Measurements from ENCODE around the gene SMOC2. TPM values are rescaled to one million over a fixed set of nuclear protein-coding genes. Genes with fewer than 3 reads are reported as not detected.
"Not testable (repeated sequence)": the region's sequence is repeated elsewhere in the genome, so short reads cannot be mapped to it uniquely, and the experiment has no call there.

SMOC2 gene
- polyA plus RNA-seq, 1 of the 3 experiments (the other 2 are of a cell fraction): not detected

- TF ChIP-seq SIN3A (IDR thresholded peaks at IDR 0.05; ENCODE audit: borderline replicate concordance, low read depth, low read length): no peak
Observed at GRCh38 chr6:168692193-168692914, 251.4 kb downstream of the SMOC2 start (continued).

GRCh38 chr6:168692915-168693257, 251.9 kb downstream of the SMOC2 start:
- H3K9me3 ChIP-seq; H3K4me1 ChIP-seq (ENCODE audit: control insufficient read depth in 1 of 2, insufficient read depth in 2 of 2, low read depth in 1 of 2, low read length in 1 of 2); H3K27ac ChIP-seq (ENCODE audit: low read depth in 2 of 2, low read length in 1 of 2); H3F3A ChIP-seq (replicated peaks; ENCODE audit: insufficient read depth); H4K20me1 ChIP-seq (ENCODE audit: insufficient read depth); H3K27me3 ChIP-seq (ENCODE audit: insufficient read depth); POLR2A ChIA-PET; H3K9ac ChIP-seq; H3K79me2 ChIP-seq (ENCODE audit: insufficient read depth); H3K4me2 ChIP-seq; H2AFZ ChIP-seq (ENCODE audit: low read depth); H3K4me3 ChIP-seq (ENCODE audit: low read depth in 2 of 2, low read length in 1 of 2); H3K9me2 ChIP-seq; H3K36me3 ChIP-seq (replicated peaks in 1 of 2; ENCODE audit: control insufficient read depth in 1 of 2, insufficient read depth in 2 of 2, low read length in 1 of 2); DNase-seq: not testable (repeated sequence)
- CTCF ChIA-PET: interaction anchor here (1.4 kb wide), 1 partner anchor 18 kb away, joined by 6 read pairs; no protein-coding TSS in a partner anchor
- WGBS (ENCODE audit: low lambda C conversion rate): 45% methylated on average over 5 of the region's 12 CpGs

- H3K4me2 ChIP-seq; H3K27ac ChIP-seq (ENCODE audit: low read depth in 2 of 2, low read length in 1 of 2); H3K9me2 ChIP-seq; H3K9ac ChIP-seq; DNase-seq; CTCF ChIA-PET; H3K4me3 ChIP-seq (ENCODE audit: low read depth in 2 of 2, low read length in 1 of 2); H3K9me3 ChIP-seq; H3K27me3 ChIP-seq (ENCODE audit: insufficient read depth); H4K20me1 ChIP-seq (ENCODE audit: insufficient read depth); H2AFZ ChIP-seq (ENCODE audit: low read depth); POLR2A ChIA-PET; H3K36me3 ChIP-seq (replicated peaks in 1 of 2; ENCODE audit: control insufficient read depth in 1 of 2, insufficient read depth in 2 of 2, low read length in 1 of 2); H3F3A ChIP-seq (replicated peaks; ENCODE audit: insufficient read depth); H3K79me2 ChIP-seq (ENCODE audit: insufficient read depth): not testable (repeated sequence)
- WGBS (ENCODE audit: low lambda C conversion rate): 27% methylated on average over 3 of the region's 15 CpGs
- peaks cover 0 to 17% of the 10 kb centered on the region in 2 experiments; a peak in 1 of 4 replicates for H3K4me1 ChIP-seq (ENCODE audit: control insufficient read depth in 1 of 2, insufficient read depth in 2 of 2, low read depth in 1 of 2, low read length in 1 of 2)
Observed at GRCh38 chr6:168694797-168695196, 253.8 kb downstream of the SMOC2 start.

- WGBS (ENCODE audit: low lambda C conversion rate): 28% methylated on average over 4 of the region's 4 CpGs
- Histone ChIP-seq H3K36me3 (replicated peaks in 1 of 2; ENCODE audit: control insufficient read depth in 1 of 2, insufficient read depth in 2 of 2, low read length in 1 of 2) (no peaks in the 10 kb centered on the region), H3K27me3 (ENCODE audit: insufficient read depth) (no peaks in the 10 kb centered on the region), H2AFZ (ENCODE audit: low read depth) (no peak overlapping the region), H3K27ac (ENCODE audit: low read depth in 2 of 2, low read length in 1 of 2) (no peak overlapping the region), H4K20me1 (ENCODE audit: insufficient read depth) (no peaks in the 10 kb centered on the region), H3K4me3 (ENCODE audit: low read depth in 2 of 2, low read length in 1 of 2) (no peak overlapping the region), H3K4me2 (no peak overlapping the region), H3K9me3 (no peaks in the 10 kb centered on the region), H3K79me2 (ENCODE audit: insufficient read depth) (no peaks in the 10 kb centered on the region), H3F3A (replicated peaks; ENCODE audit: insufficient read depth) (no peaks in the 10 kb centered on the region), H3K4me1 (ENCODE audit: control insufficient read depth in 1 of 2, insufficient read depth in 2 of 2, low read depth in 1 of 2, low read length in 1 of 2) (peaks cover 0 to 24% of the 10 kb centered on the region in 2 experiments; a peak in 1 of 4 replicates), H3K9ac (no peak overlapping the region), H3K9me2 (no peaks in the 10 kb centered on the region)
- POLR2A ChIA-PET: no interaction called here
- DNase-seq: no peak
- TF ChIP-seq EP300 (IDR thresholded peaks at IDR 0.05; ENCODE audit: borderline replicate concordance in 1 of 2, low read depth in 1 of 2, low read length in 1 of 2) (no peak), REST (IDR thresholded peaks at IDR 0.05; ENCODE audit: low read depth, low read length) (no peak), IRF3 (IDR thresholded peaks at IDR 0.05; ENCODE audit: low read depth, low read length) (no peak), TAF1 (IDR thresholded peaks at IDR 0.05; ENCODE audit: borderline replicate concordance, low read depth, low read length) (no peak), FOXM1 (IDR thresholded peaks at IDR 0.05; ENCODE audit: low read depth) (no peak), MAX (IDR thresholded peaks at IDR 0.05; ENCODE audit: low read depth) (no peak), FOSL2 (IDR thresholded peaks at IDR 0.05; ENCODE audit: borderline replicate concordance, low read depth) (no peak), FOXJ3 (CRISPR knock-in tag; IDR thresholded peaks at IDR 0.05) (no peak), MEF2A (IDR thresholded peaks at IDR 0.05; ENCODE audit: borderline replicate concordance, low read depth) (no peak), RFX5 (IDR thresholded peaks at IDR 0.05; ENCODE audit: low read length) (no peak), ELF1 (IDR thresholded peaks at IDR 0.05) (no peak), SIN3A (IDR thresholded peaks at IDR 0.05; ENCODE audit: borderline replicate concordance, low read depth, low read length) (no peak)
- CTCF ChIA-PET: no interaction called here
Observed at GRCh38 chr6:168695701-168696100, 254.7 kb downstream of the SMOC2 start.
